HepG2 (cell line): ENCODE measurements around the gene TUBA1C. TPM values are rescaled to one million over a fixed set of nuclear protein-coding genes. Genes with fewer than 3 reads are reported as not detected.
"Not testable (repeated sequence)": the region's sequence is repeated elsewhere in the genome, so short reads cannot be mapped to it uniquely, and the experiment has no call there.

Experiments used
- ATAC-seq: fragments of 200-7000 bp; cut with Tn5 transposase; 3 replicates; pipeline ENCODE4 v1.9.1; 2020; ENCODE audit warnings: mild to moderate bottlenecking, moderate library complexity
- BruUV-seq: library from RNA; stranded (reverse); fragments of 400-500 nt; replicated peaks from 2 replicates; lab custom pipeline; 2021; lab: Mats Ljungman, UMichigan
- CTCF ChIA-PET: fragments of 300-600 bp; formaldehyde crosslinking; extraction: SDS; loops from one replicate; lab custom pipeline; 2021; ENCODE audit warnings: low total read pairs, inconsistent platforms, low intra/inter-chr PET ratio; lab: Yijun Ruan, JAX
- POLR2A ChIA-PET: fragments of 350-600 bp; sonication (Branson Sonifier 250); formaldehyde crosslinking; loops from one replicate; lab custom pipeline; 2020; ENCODE audit warnings: antibody characterized with exemption, inconsistent platforms; lab: Yijun Ruan, JAX
- DNase-seq: peaks from one replicate; pipeline ENCODE4 v3.0.0-alpha.2; 2015; ENCODE audit warnings: low spot score
- FAIRE-seq: peaks from 3 replicates; lab custom pipeline; 2011; peaks lifted over from hg19 to GRCh38; lab: Jason Lieb, UNC
- H2AFZ ChIP-seq: one replicate; pipeline ENCODE4 v1.6.1; 2011; ENCODE audit warnings: low read length, inconsistent platforms
- H3K27ac ChIP-seq: fragments of 300-600 bp; 3 replicates; pipeline ENCODE4 v1.8.0; 2011; ENCODE audit warnings: mixed run types, mild to moderate bottlenecking, mixed read lengths, low read length, inconsistent platforms; ENCODE audit not compliant: insufficient read depth; ENCODE audit errors: extremely low read length
- H3K27me3 ChIP-seq, 2 experiments: fragments of 200-600 bp in 1 of 2; 2 replicates in 1 of 2; 3 replicates in 1 of 2; pipeline versions ENCODE4 v1.6.0 to v1.8.0; 2011; ENCODE audit warnings: low read length in 2 of 2, mild to moderate bottlenecking in 2 of 2, moderate library complexity in 2 of 2, inconsistent platforms in 1 of 2; ENCODE audit not compliant: insufficient read depth in 2 of 2, control insufficient read depth in 1 of 2
- H3K36me3 ChIP-seq, 2 experiments: fragments of 200-600 bp in 1 of 2; replicated peaks in 1 of 2; 2 replicates in 1 of 2; 3 replicates in 1 of 2; pipeline versions ENCODE4 v1.5.1 to v1.8.0; 2011; ENCODE audit warnings: low read length in 2 of 2, inconsistent platforms in 1 of 2; ENCODE audit not compliant: insufficient read depth in 2 of 2, control insufficient read depth in 1 of 2
- H3K4me1 ChIP-seq: 2 replicates; pipeline ENCODE4 v1.5.1; 2012; ENCODE audit warnings: low read length, inconsistent platforms; ENCODE audit not compliant: insufficient read depth
- H3K4me2 ChIP-seq: 2 replicates; pipeline ENCODE4 v1.6.0; 2011; ENCODE audit warnings: low read depth, low read length, inconsistent platforms
- H3K4me3 ChIP-seq, 3 experiments: fragments of 200-600 bp in 1 of 3; sonication (generic), shearing (Covaris generic) in 1 of 3; replicated peaks in 1 of 3; 2 replicates each; pipeline ENCODE4 v1.5.1; 2011 to 2016; ENCODE audit warnings: low read length in 3 of 3, inconsistent platforms in 2 of 3, low read depth in 2 of 3, mild to moderate bottlenecking in 2 of 3, control low read depth in 1 of 3, mixed read lengths in 1 of 3; ENCODE audit not compliant: insufficient read depth in 1 of 3
- H3K79me2 ChIP-seq: one replicate; pipeline ENCODE4 v1.6.1; 2011; ENCODE audit warnings: low read length, inconsistent platforms; ENCODE audit not compliant: insufficient read depth
- H3K9ac ChIP-seq: 2 replicates; pipeline ENCODE4 v1.6.0; 2011; ENCODE audit warnings: mild to moderate bottlenecking, low read depth, low read length, inconsistent platforms; ENCODE audit not compliant: insufficient read depth
- H3K9me3 ChIP-seq: 2 replicates; pipeline ENCODE4 v1.5.1; 2012; ENCODE audit warnings: mild to moderate bottlenecking, low read length
- H4K20me1 ChIP-seq: 2 replicates; pipeline ENCODE4 v1.6.0; 2011; ENCODE audit warnings: inconsistent platforms, mild to moderate bottlenecking, low read length, moderate library complexity; ENCODE audit not compliant: insufficient read depth
- BCL6 ChIP-seq: IDR thresholded peaks from 2 replicates; pipeline ENCODE4 v1.6.1; 2016; ENCODE audit warnings: missing genetic modification reagents, missing compliant biosample characterization
- CHD4 ChIP-seq: fragments of 200-600 bp; sonication (generic); IDR thresholded peaks from 2 replicates; pipeline ENCODE4 v1.7.0; 2017; ENCODE audit warnings: mild to moderate bottlenecking, low read length, borderline replicate concordance
- EP300 ChIP-seq, 3 experiments: sonication (generic) in 1 of 3; formaldehyde crosslinking in 1 of 3; IDR thresholded peaks; 2 replicates each; pipeline versions ENCODE4 v1.5.1 to v1.6.1; 2011 to 2020; ENCODE audit warnings: low read depth in 2 of 3, low read length in 2 of 3, borderline replicate concordance in 1 of 3, improper control_type of control experiment in 1 of 3, mild to moderate bottlenecking in 1 of 3, missing genetic modification reagents in 1 of 3, moderate library complexity in 1 of 3
- HDAC1 ChIP-seq: sonication (generic); formaldehyde crosslinking; IDR thresholded peaks from 2 replicates; pipeline ENCODE4 v1.5.1; 2020; ENCODE audit warnings: mild to moderate bottlenecking, missing genetic modification reagents
- KLF6 ChIP-seq: IDR thresholded peaks from 2 replicates; pipeline ENCODE4 v1.8.0; 2016; ENCODE audit warnings: missing biosample characterization, missing genetic modification reagents
- MBD4 ChIP-seq: IDR thresholded peaks from 2 replicates; pipeline ENCODE4 v1.6.1; 2012; ENCODE audit warnings: low read length, inconsistent platforms, borderline replicate concordance
- MLLT10 ChIP-seq: sonication (generic); formaldehyde crosslinking; IDR thresholded peaks from 2 replicates; pipeline ENCODE4 v1.4.0; 2020; ENCODE audit warnings: missing genetic modification reagents
- NFE2L1 ChIP-seq: sonication (generic); formaldehyde crosslinking; IDR thresholded peaks from 2 replicates; pipeline ENCODE4 v1.4.0; 2020; ENCODE audit warnings: missing genetic modification reagents, mild to moderate bottlenecking, borderline replicate concordance
- SAP130 ChIP-seq: IDR thresholded peaks from 2 replicates; pipeline ENCODE4 v1.6.1; 2016; ENCODE audit warnings: low read depth
- ZNF570 ChIP-seq: sonication (generic); formaldehyde crosslinking; IDR thresholded peaks from 2 replicates; pipeline ENCODE4 v1.4.0; 2020; ENCODE audit warnings: mild to moderate bottlenecking, missing genetic modification reagents, borderline replicate concordance
- WGBS: methylation state at CpG from one replicate; pipeline ENCODE4 v1.1.6; 2017; ENCODE audit warnings: low lambda C conversion rate; 5-methylcytosine and 5-hydroxymethylcytosine counted together
- in situ Hi-C: cut with HindIII; loops from 2 replicates; pipeline ENCODE4 v1.10.0; 2017; ENCODE audit warnings: low pct_unique_long_range_greater_than_20kb; ENCODE audit not compliant: extremely low pct_ligation_motif_present
- intact Hi-C: fragments of 100-400 bp; cut with micrococcal nuclease; formaldehyde crosslinking; loops from one replicate; pipeline ENCODE4 v1.10.0; 2022; ENCODE audit not compliant: unreplicated experiment
- polyA plus RNA-seq, 8 experiments: library from polyadenylated mRNA; depleted of rRNA in 3 of 8; stranded (reverse) in 7 of 8; unstranded in 1 of 8; fragments of >200 nt; fragmentation: Illumina TruSeq in 4 of 8; extraction: Trizol in 4 of 8; gene quantifications; 2 replicates each; pipeline versions ENCODE4 v1.2.1 to v1.2.3, GENCODE V29; 2011 to 2016; ENCODE audit warnings: low read depth in 4 of 8, missing spikeins in 1 of 8, mixed read lengths in 1 of 8; ENCODE audit not compliant: insufficient read depth in 1 of 8
- total RNA-seq, 5 experiments: library from RNA; depleted of rRNA; stranded (reverse); fragments of >200 nt; fragmentation: Illumina TruSeq; extraction: Trizol; gene quantifications; 2 replicates each; pipeline ENCODE4 v1.2.3, GENCODE V29; 2016; ENCODE audit warnings: low read depth in 1 of 5
- TF ChIP-seq, protein P1 (sequence below): sonication (generic); formaldehyde crosslinking; IDR thresholded peaks from 2 replicates; pipeline ENCODE4 v1.4.0; 2020; ENCODE audit warnings: missing genetic modification reagents
- TF ChIP-seq, protein P2 (sequence below): sonication (generic); formaldehyde crosslinking; IDR thresholded peaks from 2 replicates; pipeline ENCODE4 v1.4.0; 2020; ENCODE audit warnings: missing genetic modification reagents
- TF ChIP-seq, protein P3 (sequence below): IDR thresholded peaks from 2 replicates; pipeline ENCODE4 v1.6.1; 2012; ENCODE audit warnings: inconsistent platforms

TUBA1C gene
- total and polyA plus RNA-seq, 2 of the 13 experiments (the other 11 are each of a cell fraction or from before 2014, with no cell fraction given) = 693 to 1,075 TPM

DNA sequence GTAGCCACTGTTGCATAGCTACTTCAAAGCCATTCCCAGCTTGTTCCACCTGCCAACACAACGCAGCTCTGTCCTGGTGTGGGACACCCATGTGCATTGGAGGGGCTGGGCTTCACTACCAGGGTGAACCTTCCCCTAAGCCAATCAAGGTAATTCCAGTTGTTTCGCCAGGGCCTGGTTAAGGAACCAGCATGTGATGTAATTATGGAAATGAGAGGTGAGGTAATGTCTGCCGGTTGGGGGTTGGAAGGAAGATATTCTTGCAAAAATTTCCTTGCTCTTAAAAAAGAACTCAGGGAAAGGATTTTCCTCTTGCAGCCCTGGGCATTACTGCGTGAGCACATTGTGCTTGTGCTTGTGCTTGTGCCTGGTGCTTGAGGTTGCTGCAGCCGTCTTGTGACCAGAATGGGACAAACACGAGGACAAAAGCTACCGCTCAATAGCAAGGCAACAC lies 14.9 kb downstream of the TUBA1C start (continued):
- TF ChIP-seq, protein P1, sequence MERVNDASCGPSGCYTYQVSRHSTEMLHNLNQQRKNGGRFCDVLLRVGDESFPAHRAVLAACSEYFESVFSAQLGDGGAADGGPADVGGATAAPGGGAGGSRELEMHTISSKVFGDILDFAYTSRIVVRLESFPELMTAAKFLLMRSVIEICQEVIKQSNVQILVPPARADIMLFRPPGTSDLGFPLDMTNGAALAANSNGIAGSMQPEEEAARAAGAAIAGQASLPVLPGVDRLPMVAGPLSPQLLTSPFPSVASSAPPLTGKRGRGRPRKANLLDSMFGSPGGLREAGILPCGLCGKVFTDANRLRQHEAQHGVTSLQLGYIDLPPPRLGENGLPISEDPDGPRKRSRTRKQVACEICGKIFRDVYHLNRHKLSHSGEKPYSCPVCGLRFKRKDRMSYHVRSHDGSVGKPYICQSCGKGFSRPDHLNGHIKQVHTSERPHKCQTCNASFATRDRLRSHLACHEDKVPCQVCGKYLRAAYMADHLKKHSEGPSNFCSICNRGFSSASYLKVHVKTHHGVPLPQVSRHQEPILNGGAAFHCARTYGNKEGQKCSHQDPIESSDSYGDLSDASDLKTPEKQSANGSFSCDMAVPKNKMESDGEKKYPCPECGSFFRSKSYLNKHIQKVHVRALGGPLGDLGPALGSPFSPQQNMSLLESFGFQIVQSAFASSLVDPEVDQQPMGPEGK (CRISPR knock-in tag) = 0 out of 2 replicates have a peak, but pooled peaks have one; percentile 11
- TF ChIP-seq, protein P2, sequence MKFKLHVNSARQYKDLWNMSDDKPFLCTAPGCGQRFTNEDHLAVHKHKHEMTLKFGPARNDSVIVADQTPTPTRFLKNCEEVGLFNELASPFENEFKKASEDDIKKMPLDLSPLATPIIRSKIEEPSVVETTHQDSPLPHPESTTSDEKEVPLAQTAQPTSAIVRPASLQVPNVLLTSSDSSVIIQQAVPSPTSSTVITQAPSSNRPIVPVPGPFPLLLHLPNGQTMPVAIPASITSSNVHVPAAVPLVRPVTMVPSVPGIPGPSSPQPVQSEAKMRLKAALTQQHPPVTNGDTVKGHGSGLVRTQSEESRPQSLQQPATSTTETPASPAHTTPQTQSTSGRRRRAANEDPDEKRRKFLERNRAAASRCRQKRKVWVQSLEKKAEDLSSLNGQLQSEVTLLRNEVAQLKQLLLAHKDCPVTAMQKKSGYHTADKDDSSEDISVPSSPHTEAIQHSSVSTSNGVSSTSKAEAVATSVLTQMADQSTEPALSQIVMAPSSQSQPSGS = peak; percentile 32; the same call in 1 of the 2 replicates
- TF ChIP-seq EP300 (IDR thresholded peaks at IDR 0.05; ENCODE audit: low read depth in 2 of 2, low read length in 2 of 2) = no peak
- TF ChIP-seq EP300 (CRISPR knock-in tag; IDR thresholded peaks at IDR 0.05; ENCODE audit: borderline replicate concordance) = 0 out of 2 replicates have a peak, but pooled peaks have one; percentile 18
- TF ChIP-seq CHD4 = no peak
- TF ChIP-seq SAP130 (CRISPR knock-in tag) = peak; percentile 36; the same call in 1 of the 2 replicates
- no peak for TF ChIP-seq MBD4
- 0 out of 2 replicates have a peak, but pooled peaks have one; percentile 51 for TF ChIP-seq HDAC1 (CRISPR knock-in tag)
- TF ChIP-seq MLLT10 (CRISPR knock-in tag) = no peak
- TF ChIP-seq, protein P3, sequence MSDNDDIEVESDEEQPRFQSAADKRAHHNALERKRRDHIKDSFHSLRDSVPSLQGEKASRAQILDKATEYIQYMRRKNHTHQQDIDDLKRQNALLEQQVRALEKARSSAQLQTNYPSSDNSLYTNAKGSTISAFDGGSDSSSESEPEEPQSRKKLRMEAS = 0 out of 2 replicates have a peak, but pooled peaks have one; percentile 19
- TF ChIP-seq KLF6 (CRISPR knock-in tag) = no peak
- TF ChIP-seq BCL6 (CRISPR knock-in tag) = no peak
- no peak for TF ChIP-seq ZNF570 (CRISPR knock-in tag)
- TF ChIP-seq NFE2L1 (CRISPR knock-in tag) = no peak

DNA sequence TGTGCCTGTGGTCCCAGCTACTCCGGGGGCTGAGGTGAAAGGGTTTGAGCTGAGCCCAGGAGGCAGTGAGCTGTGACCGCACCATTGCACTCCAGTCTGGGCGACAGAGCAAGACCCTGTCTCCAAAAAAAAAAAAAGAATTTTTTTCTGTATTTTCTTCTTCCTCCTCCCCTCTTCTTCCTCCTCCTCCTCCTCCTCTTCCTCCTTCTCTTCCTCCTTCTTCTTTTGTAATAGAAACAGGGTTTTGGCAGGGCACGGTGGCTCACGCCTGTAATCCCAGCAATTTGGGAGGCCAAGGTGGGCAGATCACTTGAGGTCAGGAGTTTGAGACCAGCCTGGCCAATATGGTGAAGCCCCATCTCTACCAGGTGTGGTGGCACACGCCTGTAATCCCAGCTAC lies 15.7 kb downstream of the TUBA1C start:
- H4K20me1 ChIP-seq, H3K9me3 ChIP-seq, DNase-seq, H3K4me2 ChIP-seq, H3K4me3 ChIP-seq, H3K36me3 ChIP-seq, H3K79me2 ChIP-seq, BruUV-seq, CTCF ChIA-PET, FAIRE-seq, ATAC-seq, intact Hi-C loops, H2AFZ ChIP-seq, H3K9ac ChIP-seq, H3K27ac ChIP-seq: not testable (repeated sequence)
- Histone ChIP-seq H3K27me3 (peaks cover 5 to 30% of the 10 kb centered on the region in 2 experiments; a peak in 4 of 5 replicates), H3K4me1 (peaks cover 49% of the 10 kb centered on the region)
- WGBS = 62% methylated on average over 6 of the region's 6 CpGs
- POLR2A ChIA-PET = interaction anchor here (1.7 to 7.0 kb wide), 2 partner anchors 14 kb away, joined by 3 to 56 read pairs; partner anchors contain the start of gene PRPH
- in situ Hi-C loops = loop anchor here (10.0 kb wide), 1 partner anchor 64 kb away; the partner anchor contains the start of gene DNAJC22
